HUES48 (cell line): Measurements from ENCODE around the gene HIPK2.

Experiments
- H3K27ac ChIP-seq: one replicate; pipeline ENCODE4 v1.7.0; 2013; ENCODE audit warnings: low read depth, low read length, inconsistent platforms
- H3K27me3 ChIP-seq: 2 replicates; pipeline ENCODE4 v1.6.1; 2013; ENCODE audit warnings: mild to moderate bottlenecking, low read length; ENCODE audit not compliant: control insufficient read depth, insufficient read depth
- H3K36me3 ChIP-seq: 2 replicates; pipeline ENCODE4 v1.6.1; 2013; ENCODE audit warnings: low read length; ENCODE audit not compliant: control insufficient read depth, insufficient read depth
- H3K4me1 ChIP-seq: 2 replicates; pipeline ENCODE4 v1.6.1; 2013; ENCODE audit warnings: mild to moderate bottlenecking, low read length; ENCODE audit not compliant: control insufficient read depth, insufficient read depth
- H3K4me3 ChIP-seq: 2 replicates; pipeline ENCODE4 v1.5.1; 2013; ENCODE audit warnings: mild to moderate bottlenecking, low read depth, low read length
- H3K9ac ChIP-seq: 2 replicates; pipeline ENCODE4 v1.6.1; 2013; ENCODE audit warnings: mild to moderate bottlenecking, low read depth, low read length, moderate library complexity
- H3K9me3 ChIP-seq: 2 replicates; pipeline ENCODE4 v1.6.1; 2013; ENCODE audit warnings: low read length; ENCODE audit not compliant: control insufficient read depth, insufficient read depth

HIPK2 gene

DNA sequence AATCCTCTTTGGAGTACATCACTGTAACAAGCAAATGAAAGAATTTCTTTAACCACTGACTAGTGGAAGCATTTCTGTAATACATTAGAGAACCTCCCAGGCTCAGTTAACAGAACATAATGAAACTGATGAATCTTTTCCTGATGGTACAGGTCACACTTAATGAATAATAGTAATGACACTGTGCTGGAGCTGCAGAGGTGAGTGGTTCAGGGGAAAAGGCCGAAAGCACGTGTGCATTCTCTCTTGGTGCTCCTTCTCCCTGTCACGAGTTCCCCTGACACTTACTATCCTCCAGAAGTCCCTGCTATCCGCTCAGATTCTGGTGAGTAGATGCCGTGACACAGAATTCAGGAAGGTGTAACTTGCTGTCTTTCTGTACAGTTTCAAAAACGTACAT, 8.0 kb downstream of the HIPK2 start:
- Histone ChIP-seq H3K27me3 (no peaks in the 10 kb centered on the region), H3K9ac (no peak overlapping the region), H3K9me3 (no peaks in the 10 kb centered on the region), H3K4me3 (no peak overlapping the region), H3K4me1 (peaks cover 8% of the 10 kb centered on the region), H3K36me3 (no peaks in the 10 kb centered on the region), H3K27ac (no peak overlapping the region)

DNA sequence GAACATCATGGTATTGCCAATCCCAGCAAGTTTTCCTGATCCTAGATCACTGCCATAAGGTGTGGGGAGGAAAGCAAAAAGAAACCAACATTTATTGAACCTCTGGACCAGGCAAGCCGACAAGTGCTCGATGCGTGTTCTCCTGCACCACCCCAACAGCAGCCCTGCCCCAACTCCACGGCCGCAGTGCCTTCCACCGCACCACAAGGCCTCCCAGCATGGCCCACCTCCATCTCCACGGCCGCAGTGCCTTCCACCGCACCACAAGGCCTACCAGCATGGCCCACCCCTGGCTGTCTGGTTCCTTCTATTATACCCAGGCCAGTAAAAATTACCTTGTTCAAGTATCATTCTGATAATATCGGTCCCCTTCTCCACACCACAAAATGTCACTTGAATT, 8.7 kb downstream of the HIPK2 start:
- H3K27me3 ChIP-seq = no peaks in the 10 kb centered on the region
- H3K9me3 ChIP-seq = no peaks in the 10 kb centered on the region
- H3K9ac ChIP-seq = no peak overlapping the region
- H3K27ac ChIP-seq = no peak overlapping the region
- H3K36me3 ChIP-seq = no peaks in the 10 kb centered on the region
- H3K4me3 ChIP-seq = no peak overlapping the region
- H3K4me1 ChIP-seq = peaks cover 8% of the 10 kb centered on the region

DNA sequence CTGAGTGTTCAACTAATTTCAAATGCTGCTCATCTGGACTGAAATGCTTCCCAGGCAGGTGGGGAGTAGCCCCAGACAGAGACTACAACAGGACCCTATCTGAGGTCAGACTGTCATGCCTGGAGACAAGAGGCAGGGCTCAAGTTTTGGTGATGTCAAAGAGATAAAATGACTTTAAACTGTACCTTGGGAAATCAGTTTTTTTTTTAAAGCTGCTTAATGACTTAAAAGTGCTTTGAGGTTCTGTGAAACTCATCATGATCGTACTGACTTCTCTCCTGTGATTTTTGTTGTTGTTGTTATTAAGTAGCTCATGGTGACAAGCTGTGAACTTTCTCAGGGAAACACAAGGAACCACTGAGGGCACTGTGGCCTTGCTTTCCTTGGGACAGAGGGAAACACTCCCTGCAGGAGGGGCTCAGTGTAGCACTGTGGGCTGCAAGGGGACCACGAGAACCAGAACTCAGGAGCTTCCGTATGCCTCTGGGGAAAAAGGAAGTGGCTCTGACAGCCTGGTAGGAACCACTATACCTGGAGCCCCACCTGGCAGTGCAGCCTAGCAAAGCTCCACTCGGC, 9.5 kb downstream of the HIPK2 start:
- no peak overlapping the region for H3K9ac ChIP-seq
- H3K4me3 ChIP-seq = no peak overlapping the region
- H3K27ac ChIP-seq = no peak overlapping the region
- H3K36me3 ChIP-seq = no peaks in the 10 kb centered on the region
- no peaks in the 10 kb centered on the region for H3K27me3 ChIP-seq
- H3K9me3 ChIP-seq = no peaks in the 10 kb centered on the region
- H3K4me1 ChIP-seq = peaks cover 8% of the 10 kb centered on the region

DNA sequence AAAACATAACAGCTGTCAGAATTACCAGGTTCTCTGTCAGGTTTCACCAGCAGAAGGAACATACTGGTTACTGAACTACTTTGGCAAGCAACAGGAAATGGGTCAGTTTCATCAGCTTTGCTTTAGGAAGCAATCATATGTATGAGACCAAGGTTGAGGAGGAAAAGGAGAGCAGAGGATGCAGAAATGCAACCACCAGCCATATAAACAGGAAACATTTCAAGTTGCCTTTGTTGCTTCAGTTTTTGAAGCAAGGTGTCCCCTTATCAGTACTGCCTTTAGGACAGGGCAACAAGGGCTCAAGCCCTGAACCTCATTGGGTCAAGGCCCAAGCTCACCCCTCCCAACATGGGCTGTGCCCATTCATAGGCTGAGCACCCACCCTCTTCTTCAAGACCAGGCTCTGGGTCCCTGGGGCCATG, 10.2 kb downstream of the HIPK2 start:
- Histone ChIP-seq H3K9ac (no peak overlapping the region), H3K9me3 (no peaks in the 10 kb centered on the region), H3K4me1 (peaks cover 8% of the 10 kb centered on the region), H3K27ac (no peak overlapping the region), H3K27me3 (no peaks in the 10 kb centered on the region), H3K36me3 (no peaks in the 10 kb centered on the region), H3K4me3 (no peak overlapping the region)

- H3K9ac ChIP-seq = no peak overlapping the region
- no peaks in the 10 kb centered on the region for H3K4me1 ChIP-seq
- no peaks in the 10 kb centered on the region for H3K36me3 ChIP-seq
- no peaks in the 10 kb centered on the region for H3K27me3 ChIP-seq
- H3K4me3 ChIP-seq = no peak overlapping the region
- no peak overlapping the region for H3K27ac ChIP-seq
- no peaks in the 10 kb centered on the region for H3K9me3 ChIP-seq
These were observed 12.7 kb downstream of the HIPK2 start for GRCh38 chr7:139765143-139765542.

- Histone ChIP-seq H3K4me3 (no peak overlapping the region), H3K9me3 (no peaks in the 10 kb centered on the region), H3K4me1 (no peaks in the 10 kb centered on the region), H3K27me3 (no peaks in the 10 kb centered on the region), H3K9ac (no peak overlapping the region), H3K36me3 (no peaks in the 10 kb centered on the region), H3K27ac (no peak overlapping the region)
These were observed 14.5 kb downstream of the HIPK2 start for GRCh38 chr7:139763330-139763729.

- H3K36me3 ChIP-seq = no peaks in the 10 kb centered on the region
- H3K27me3 ChIP-seq = no peaks in the 10 kb centered on the region
- H3K9ac ChIP-seq = no peak overlapping the region
- H3K9me3 ChIP-seq = no peaks in the 10 kb centered on the region
- no peaks in the 10 kb centered on the region for H3K4me1 ChIP-seq
- no peak overlapping the region for H3K27ac ChIP-seq
- H3K4me3 ChIP-seq = no peak overlapping the region
These were observed 14.9 kb downstream of the HIPK2 start for GRCh38 chr7:139762886-139763285.

DNA sequence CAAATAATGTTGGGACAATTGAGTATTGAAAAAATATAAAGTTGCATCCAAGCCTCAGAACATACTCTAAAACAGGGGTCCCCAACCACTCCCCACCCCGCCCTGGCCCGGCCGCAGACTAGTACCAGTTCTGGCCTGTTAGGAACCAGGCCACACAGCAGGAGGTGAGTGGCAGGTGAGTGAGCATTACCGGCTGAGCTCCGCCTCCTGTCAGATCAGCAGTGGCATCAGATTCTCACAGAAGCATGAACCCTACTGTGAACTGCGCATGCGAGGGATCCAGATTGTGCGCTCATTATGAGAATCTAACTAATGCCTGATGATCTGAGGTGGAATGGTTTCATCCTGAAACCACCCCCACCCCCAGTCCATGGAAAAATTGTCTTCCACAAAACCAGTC, 19.4 kb downstream of the HIPK2 start:
- H3K9me3 ChIP-seq = no peaks in the 10 kb centered on the region
- H3K36me3 ChIP-seq = 0 out of 2 replicates have a peak, but pooled peaks cover 6% of the 10 kb centered on the region
- H3K4me3 ChIP-seq = no peak overlapping the region
- no peaks in the 10 kb centered on the region for H3K27me3 ChIP-seq
- no peaks in the 10 kb centered on the region for H3K4me1 ChIP-seq
- H3K27ac ChIP-seq = no peak overlapping the region
- H3K9ac ChIP-seq = no peak overlapping the region

DNA sequence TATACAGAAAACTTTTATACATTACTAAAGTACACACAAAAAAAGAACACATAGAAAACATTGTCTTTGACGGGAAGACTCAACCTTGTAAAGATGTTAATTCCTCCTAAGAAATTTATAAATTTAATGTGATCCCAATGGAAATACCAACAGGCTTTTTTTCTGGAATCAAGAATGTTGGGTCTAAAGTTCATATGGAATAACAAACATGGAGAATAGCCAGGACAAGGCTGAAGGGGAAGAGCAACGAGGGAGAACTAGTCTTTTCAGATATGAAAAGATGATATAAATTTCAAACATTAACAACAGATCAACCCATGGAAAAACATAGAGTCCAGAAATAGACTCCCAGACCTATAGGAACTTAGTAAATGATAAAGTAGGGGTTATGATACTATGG, 19.8 kb downstream of the HIPK2 start:
- Histone ChIP-seq H3K9ac (no peak overlapping the region), H3K4me1 (no peaks in the 10 kb centered on the region), H3K27ac (no peak overlapping the region), H3K36me3 (0 out of 2 replicates have a peak, but pooled peaks cover 6% of the 10 kb centered on the region), H3K9me3 (no peaks in the 10 kb centered on the region), H3K4me3 (no peak overlapping the region), H3K27me3 (no peaks in the 10 kb centered on the region)

GRCh38 chr7:139753693-139754111, 24.1 kb downstream of the HIPK2 start:
- no peak overlapping the region for H3K4me3 ChIP-seq
- no peak overlapping the region for H3K27ac ChIP-seq
- H3K27me3 ChIP-seq = no peaks in the 10 kb centered on the region
- no peak overlapping the region for H3K9ac ChIP-seq
- H3K36me3 ChIP-seq = 0 out of 2 replicates have a peak, but pooled peaks cover 6% of the 10 kb centered on the region
- H3K4me1 ChIP-seq = no peaks in the 10 kb centered on the region
- H3K9me3 ChIP-seq = no peaks in the 10 kb centered on the region

GRCh38 chr7:139753081-139753692, 24.6 kb downstream of the HIPK2 start:
- no peaks in the 10 kb centered on the region for H3K9me3 ChIP-seq
- H3K4me1 ChIP-seq = no peaks in the 10 kb centered on the region
- H3K9ac ChIP-seq = no peak overlapping the region
- 0 out of 2 replicates have a peak, but pooled peaks cover 6% of the 10 kb centered on the region for H3K36me3 ChIP-seq
- H3K27me3 ChIP-seq = no peaks in the 10 kb centered on the region
- H3K27ac ChIP-seq = no peak overlapping the region
- H3K4me3 ChIP-seq = no peak overlapping the region
